K562 (cell line): ENCODE data around the gene MPND. TPM values are rescaled to one million over a fixed set of nuclear protein-coding genes. Genes with fewer than 3 reads are reported as not detected.

Experiments
- CBX3 ChIP-seq, 2 experiments: IDR thresholded peaks; 1 replicate in 1 of 2; 2 replicates in 1 of 2; pipeline ENCODE4 v1.6.1; 2012; ENCODE audit warnings: inconsistent platforms in 2 of 2, low read length in 2 of 2, borderline replicate concordance in 1 of 2, control low read depth in 1 of 2
- ESRRA ChIP-seq: fragments of 450-650 bp; IDR thresholded peaks from 2 replicates; pipeline ENCODE4 v1.6.1; 2014; ENCODE audit warnings: low read depth, mild to moderate bottlenecking, moderate library complexity, borderline replicate concordance
- KDM1A ChIP-seq, 2 experiments: fragments of 450-650 bp; IDR thresholded peaks; 2 replicates each; pipeline ENCODE4 v1.6.1; 2016; ENCODE audit warnings: mild to moderate bottlenecking in 2 of 2
- MEIS2 ChIP-seq: fragments of 450-650 bp; IDR thresholded peaks from 2 replicates; pipeline ENCODE4 v1.6.1; 2014; ENCODE audit warnings: mild to moderate bottlenecking; ENCODE audit not compliant: partially characterized antibody
- NFYB ChIP-seq: IDR thresholded peaks from 2 replicates; pipeline ENCODE4 v1.6.1; 2011; ENCODE audit warnings: mild to moderate bottlenecking, moderate library complexity; ENCODE audit not compliant: insufficient read length; ENCODE audit errors: extremely low read depth
- THRA ChIP-seq: fragments of 450-650 bp; IDR thresholded peaks from 2 replicates; pipeline ENCODE4 v1.6.1; 2017; ENCODE audit warnings: mild to moderate bottlenecking, moderate library complexity
- XRCC3 ChIP-seq: fragments of 450-650 bp; IDR thresholded peaks from 2 replicates; pipeline ENCODE4 v1.6.1; 2017; ENCODE audit warnings: mild to moderate bottlenecking, moderate library complexity
- ZNF184 ChIP-seq: sonication (generic); formaldehyde crosslinking; IDR thresholded peaks from 2 replicates; pipeline ENCODE4 v1.5.0; 2020; ENCODE audit warnings: missing genetic modification reagents
- ZNF324 ChIP-seq: fragments of 250-450 bp; sonication (Bioruptor Pico); IDR thresholded peaks from 2 replicates; pipeline ENCODE4 v1.4.0; 2020; ENCODE audit warnings: mild to moderate bottlenecking
- ZNF444 ChIP-seq: fragments of 250-450 bp; sonication (Bioruptor Pico); IDR thresholded peaks from 2 replicates; pipeline ENCODE4 v1.4.0; 2020; ENCODE audit warnings: mild to moderate bottlenecking, moderate library complexity
- ZNF778 ChIP-seq: fragments of 450-650 bp; formaldehyde crosslinking; IDR thresholded peaks from 2 replicates; pipeline ENCODE4 v1.4.0; 2020; ENCODE audit warnings: mild to moderate bottlenecking, moderate library complexity
- polyA plus RNA-seq, 8 experiments: library from polyadenylated mRNA; depleted of rRNA in 4 of 8; stranded (reverse) in 5 of 8; unstranded in 3 of 8; fragments of >200 nt; fragmentation: Nextera tagmentation in 2 of 8; fragmentation: Illumina TruSeq in 1 of 8; extraction: Ambion mirVana in 2 of 8; extraction: Trizol in 1 of 8; gene quantifications; 2 replicates each; pipeline versions ENCODE4 v1.2.1 to v1.2.3, GENCODE V29; 2011 to 2014; ENCODE audit warnings: inconsistent platforms in 1 of 8, missing spikeins in 1 of 8
- total RNA-seq, 7 experiments: library from RNA; depleted of rRNA in 6 of 7; stranded (reverse); fragments of >200 nt in 6 of 7; fragmentation: Illumina TruSeq in 2 of 7; extraction: Trizol in 2 of 7; gene quantifications; 2 replicates each; pipeline versions ENCODE4 v1.2.1 to v1.2.3, GENCODE V29; 2011 to 2021; ENCODE audit warnings: low replicate concordance in 1 of 7

The MPND gene
- total and polyA plus RNA-seq, 9 of the 15 experiments (the other 6 are each of a cell fraction or from before 2014, with no cell fraction given), result 0.25 to 14.0 (median 3.9) TPM

- TF ChIP-seq NFYB (no peak), ZNF324 (CRISPR knock-in tag) (no peak), ZNF444 (CRISPR knock-in tag) (no peak), XRCC3 (no peak), CBX3 (IDR thresholded peaks at IDR 0.05; ENCODE audit: borderline replicate concordance in 1 of 2, low read length in 2 of 2) (peak in 1 of 2 experiments; percentile 85; a peak in 2 of 3 replicates), MEIS2 (no peak), ZNF184 (no peak), THRA (no peak), ESRRA (peak; percentile 45; the same call in 1 of the 2 replicates), ZNF778 (CRISPR knock-in tag) (no peak), KDM1A (IDR thresholded peaks at IDR 0.05) (no peak)
Observed at GRCh38 chr19:4400135-4400936, 57.0 kb downstream of the MPND start, which contains the start of gene SH3GL1 (continued).
